GM12874 (cell line): Measurements from ENCODE around the gene TRMT112.

Experiments used
- TF ChIP-seq, protein P1 (sequence below): IDR thresholded peaks from 2 replicates; pipeline ENCODE4 v1.5.1; 2011; ENCODE audit warnings: low read depth, mild to moderate bottlenecking, control low read depth, low read length, moderate library complexity; ENCODE audit not compliant: insufficient read depth

The TRMT112 gene

DNA sequence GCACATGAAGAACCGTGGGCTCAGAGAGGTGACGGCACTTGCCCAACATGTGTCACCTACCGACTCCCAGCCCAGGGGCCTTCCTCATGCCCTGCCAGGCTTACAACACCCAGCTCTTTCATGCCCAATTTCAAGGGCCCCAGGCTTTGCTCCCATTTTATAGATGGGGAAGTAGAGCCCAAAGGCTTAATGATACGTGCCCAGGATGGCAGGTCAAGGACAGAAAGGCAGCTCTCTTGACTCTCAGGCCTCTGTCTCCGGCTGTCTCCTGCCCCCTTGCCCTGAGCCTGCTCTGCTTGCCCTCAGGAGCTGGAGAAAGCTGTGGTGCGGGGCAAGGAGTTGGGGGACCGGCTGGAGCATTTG lies 31.6 kb upstream of the TRMT112 start:
- TF ChIP-seq, protein P1, sequence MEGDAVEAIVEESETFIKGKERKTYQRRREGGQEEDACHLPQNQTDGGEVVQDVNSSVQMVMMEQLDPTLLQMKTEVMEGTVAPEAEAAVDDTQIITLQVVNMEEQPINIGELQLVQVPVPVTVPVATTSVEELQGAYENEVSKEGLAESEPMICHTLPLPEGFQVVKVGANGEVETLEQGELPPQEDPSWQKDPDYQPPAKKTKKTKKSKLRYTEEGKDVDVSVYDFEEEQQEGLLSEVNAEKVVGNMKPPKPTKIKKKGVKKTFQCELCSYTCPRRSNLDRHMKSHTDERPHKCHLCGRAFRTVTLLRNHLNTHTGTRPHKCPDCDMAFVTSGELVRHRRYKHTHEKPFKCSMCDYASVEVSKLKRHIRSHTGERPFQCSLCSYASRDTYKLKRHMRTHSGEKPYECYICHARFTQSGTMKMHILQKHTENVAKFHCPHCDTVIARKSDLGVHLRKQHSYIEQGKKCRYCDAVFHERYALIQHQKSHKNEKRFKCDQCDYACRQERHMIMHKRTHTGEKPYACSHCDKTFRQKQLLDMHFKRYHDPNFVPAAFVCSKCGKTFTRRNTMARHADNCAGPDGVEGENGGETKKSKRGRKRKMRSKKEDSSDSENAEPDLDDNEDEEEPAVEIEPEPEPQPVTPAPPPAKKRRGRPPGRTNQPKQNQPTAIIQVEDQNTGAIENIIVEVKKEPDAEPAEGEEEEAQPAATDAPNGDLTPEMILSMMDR = no peak

DNA sequence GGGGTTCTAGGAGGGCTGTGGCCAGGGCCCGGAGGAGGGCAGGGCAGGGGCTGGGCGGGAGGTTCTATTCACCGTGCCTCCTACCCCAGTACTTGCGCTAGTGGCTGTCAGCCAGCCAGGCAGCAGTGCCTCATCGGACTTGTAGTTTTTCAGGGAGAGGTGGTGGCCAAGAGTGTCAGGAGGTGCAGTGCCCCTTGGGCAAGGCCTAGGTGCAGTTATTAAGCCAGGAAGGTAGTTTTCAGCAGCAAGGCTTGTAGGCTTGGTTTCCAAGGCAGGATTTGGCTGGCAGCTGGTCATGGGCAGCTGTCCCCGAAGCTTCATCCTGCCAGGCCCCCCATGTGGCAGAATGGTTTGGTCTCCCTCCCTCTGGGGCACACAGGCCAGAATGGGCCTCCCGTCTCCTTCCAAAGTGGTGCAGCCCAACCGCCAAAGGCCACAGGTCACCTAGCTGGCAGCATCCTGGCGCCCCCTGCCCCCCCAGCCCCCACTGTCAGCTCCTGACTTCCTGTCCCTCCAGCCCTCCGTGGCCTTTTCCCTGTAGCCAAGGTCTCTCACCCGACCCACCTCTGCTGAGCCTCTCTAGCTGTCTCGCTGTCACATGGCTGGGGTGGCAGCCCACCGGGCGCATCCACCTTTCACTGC lies 31.1 kb upstream of the TRMT112 start:
- TF ChIP-seq, protein P1 = no peak

DNA sequence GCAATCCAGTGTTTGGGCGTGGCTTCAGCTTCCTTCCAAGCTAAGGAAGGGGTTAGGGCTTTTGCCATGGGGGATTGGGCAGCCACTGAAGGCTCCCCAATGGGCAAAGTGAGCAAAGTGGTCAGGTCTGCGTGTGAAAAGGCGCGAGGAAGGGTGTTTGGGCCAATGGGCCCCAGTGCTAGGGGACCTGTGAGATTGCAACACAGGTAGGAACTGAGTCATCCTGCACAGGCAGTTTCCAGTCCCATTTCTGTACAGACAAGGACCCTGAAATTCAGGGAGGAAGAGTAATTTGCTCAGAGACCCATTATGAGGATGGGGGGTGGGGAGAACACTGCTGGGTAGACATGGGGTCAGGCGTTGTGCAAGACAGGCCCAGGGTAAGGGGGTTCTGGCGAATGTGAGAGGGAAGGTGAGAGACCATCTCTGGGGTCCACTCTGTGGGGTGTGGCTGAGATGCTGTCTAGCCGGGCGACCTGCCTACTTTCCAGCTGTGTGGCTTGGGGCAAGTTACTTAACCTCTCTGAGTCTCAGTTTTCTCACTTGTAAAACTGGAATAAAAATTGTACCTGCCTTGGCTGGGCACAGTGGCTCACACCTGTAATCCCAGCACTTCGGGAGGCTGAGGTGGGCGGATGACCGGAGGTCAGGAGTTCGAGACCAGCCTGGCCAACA lies 30.0 kb upstream of the TRMT112 start:
- TF ChIP-seq, protein P1 = no peak

DNA sequence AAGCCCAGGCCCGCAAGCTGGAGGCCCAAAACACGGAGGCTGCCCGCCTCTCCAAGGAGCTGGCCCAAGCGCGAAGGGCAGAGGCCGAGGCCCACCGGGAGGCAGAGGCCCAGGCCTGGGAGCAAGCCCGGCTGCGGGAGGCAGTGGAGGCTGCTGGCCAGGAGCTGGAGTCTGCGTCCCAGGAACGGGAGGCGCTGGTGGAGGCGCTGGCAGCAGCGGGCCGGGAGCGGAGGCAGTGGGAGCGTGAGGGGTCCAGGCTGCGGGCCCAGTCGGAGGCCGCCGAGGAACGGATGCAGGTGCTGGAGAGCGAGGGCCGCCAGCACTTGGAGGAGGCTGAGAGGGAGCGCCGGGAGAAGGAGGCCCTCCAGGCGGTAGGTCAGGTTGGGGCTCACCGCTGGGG lies 27.4 kb upstream of the TRMT112 start:
- TF ChIP-seq, protein P1 = no peak

DNA sequence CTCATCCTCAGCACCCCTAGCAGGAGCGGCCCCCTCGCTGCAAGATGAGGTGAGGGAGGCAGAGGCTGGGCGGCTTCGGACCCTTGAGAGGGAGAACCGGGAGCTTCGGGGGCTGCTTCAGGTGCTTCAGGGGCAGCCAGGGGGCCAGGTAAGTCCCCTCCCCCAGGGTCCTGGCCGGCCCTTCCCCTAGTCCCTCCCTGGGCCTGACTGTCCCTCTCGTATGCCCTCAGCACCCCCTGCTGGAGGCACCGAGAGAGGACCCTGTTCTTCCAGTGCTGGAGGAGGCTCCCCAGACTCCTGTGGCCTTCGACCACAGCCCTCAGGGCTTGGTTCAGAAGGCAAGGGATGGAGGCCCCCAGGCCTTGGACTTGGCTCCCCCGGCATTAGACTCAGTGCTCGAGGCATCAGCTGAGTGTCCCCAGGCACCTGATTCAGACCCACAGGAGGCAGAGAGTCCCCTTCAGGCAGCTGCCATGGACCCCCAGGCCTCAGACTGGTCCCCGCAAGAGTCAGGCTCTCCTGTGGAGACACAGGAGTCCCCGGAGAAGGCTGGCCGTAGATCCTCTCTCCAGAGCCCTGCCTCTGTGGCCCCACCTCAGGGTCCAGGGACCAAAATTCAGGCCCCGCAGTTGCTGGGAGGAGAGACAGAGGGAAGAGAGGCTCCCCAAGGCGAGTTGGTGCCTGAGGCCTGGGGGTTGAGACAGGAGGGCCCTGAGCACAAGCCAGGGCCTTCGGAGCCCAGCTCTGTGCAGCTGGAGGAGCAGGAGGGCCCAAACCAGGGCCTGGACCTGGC lies 26.6 kb upstream of the TRMT112 start:
- TF ChIP-seq, protein P1 = peak; percentile 47; the same call in 1 of the 2 replicates

DNA sequence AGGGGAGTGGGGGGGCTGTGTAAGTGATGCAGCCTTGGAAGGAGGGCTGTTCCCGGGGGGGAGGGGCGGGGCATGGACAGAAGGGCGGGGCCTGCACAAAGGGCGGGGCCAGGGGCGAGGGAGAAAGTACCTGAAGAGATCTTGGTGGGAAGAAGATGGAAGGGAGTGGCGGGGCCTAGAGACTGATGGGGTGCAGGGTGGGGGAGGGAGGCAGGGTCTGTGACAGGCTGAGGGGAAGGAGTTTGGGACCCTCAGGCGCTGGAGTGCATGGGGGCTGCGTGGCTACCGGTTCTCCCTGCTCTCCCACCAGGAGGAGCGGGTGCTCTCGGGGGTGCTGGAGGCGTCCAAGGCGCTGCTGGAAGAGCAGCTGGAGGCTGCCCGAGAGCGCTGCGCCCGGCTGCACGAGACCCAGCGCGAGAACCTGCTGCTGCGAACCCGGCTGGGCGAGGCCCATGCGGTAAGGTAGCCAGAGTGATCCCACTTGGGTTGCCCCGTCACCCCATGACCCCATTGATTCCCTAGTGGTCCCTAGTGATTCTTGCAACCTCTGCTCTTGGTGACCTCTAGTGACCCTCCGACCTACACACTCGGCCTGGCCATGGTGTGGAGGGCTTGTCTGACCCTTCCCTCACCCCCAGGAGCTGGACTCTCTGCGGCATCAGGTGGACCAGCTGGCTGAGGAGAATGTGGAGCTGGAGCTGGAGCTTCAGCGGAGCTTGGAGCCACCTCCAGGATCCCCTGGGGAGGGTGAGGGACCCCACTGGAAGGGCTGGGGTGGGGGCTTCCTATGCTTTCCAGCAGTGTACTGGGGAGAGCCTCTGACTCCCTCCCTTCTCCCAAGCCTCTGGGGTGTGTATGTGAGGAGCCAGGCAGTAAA lies 25.7 kb upstream of the TRMT112 start:
- TF ChIP-seq, protein P1 = no peak
